Fibroblast of skin of right quadriceps (primary cell): ENCODE results near the gene SMIM45.
A peak's percentile ranks its signal among the peaks of the same experiment; 100 is the strongest.

Experiments
- DNase-seq: peaks from one replicate; pipeline ENCODE4 v3.0.0-alpha.2; 2013

Gene SMIM45

DNA sequence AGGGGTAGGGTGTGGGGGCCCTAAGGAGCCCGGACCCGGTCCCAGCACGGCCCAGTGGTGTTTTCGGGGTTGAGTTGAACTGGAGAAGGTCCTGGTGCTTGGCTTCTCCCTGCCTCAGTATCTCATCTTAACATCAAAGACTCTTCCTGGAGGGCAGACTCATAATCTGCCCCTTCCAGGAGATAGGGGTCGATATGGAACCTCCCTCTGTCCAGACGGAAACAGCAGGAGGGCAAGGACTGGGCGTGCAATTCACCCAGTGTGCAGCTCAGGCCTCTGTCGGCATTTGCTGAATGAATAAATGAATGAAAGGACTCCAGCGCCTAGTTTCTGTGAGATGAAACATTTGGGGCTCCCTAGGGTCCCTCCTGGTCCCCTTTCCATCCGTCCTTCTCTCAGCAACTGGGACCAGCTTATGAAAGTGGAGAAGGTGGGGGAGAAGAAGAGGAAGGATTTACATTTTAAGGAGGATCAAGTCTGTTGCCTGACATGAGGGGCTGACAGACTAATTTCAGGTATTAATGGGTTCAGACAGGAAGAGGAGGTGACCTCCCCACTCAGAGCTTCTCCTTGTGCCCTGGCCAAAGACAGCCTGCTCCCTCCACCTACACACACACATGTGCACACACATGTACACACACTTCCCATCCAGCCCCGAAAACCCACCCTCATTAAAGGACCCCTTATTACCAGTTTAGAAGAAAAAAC lies 36.0 kb upstream of the SMIM45 start:
- no peak for DNase-seq

DNA sequence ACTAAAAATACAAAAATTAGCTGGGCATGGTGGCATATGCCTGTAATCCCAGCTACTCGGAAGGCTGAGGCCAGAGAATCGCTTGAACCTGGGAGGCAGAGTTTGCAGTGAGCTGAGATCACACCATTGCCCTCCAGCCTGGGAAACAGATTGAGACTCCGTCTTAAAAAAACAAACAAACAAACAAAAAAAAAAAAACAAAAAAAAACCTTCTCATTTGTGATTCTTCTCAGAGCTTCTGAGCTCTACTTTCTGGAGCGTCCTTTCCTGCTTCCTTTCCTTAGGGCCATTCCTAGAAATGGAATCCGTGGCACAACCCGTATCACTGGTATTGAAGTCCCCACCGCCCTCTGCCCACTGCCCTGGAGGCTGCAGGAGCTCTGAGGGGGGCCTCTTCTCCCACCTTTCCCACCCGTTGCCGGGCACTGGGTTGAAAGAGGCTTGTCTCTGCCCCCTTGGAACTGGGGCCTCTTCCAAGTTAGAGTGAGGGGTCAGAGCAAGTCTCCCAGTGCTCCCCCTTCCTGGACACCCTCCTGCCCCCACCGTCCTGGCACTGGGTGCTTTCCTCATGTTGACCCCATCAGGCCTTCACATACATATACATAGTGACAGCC lies 35.1 kb upstream of the SMIM45 start:
- DNase-seq, result no peak

DNA sequence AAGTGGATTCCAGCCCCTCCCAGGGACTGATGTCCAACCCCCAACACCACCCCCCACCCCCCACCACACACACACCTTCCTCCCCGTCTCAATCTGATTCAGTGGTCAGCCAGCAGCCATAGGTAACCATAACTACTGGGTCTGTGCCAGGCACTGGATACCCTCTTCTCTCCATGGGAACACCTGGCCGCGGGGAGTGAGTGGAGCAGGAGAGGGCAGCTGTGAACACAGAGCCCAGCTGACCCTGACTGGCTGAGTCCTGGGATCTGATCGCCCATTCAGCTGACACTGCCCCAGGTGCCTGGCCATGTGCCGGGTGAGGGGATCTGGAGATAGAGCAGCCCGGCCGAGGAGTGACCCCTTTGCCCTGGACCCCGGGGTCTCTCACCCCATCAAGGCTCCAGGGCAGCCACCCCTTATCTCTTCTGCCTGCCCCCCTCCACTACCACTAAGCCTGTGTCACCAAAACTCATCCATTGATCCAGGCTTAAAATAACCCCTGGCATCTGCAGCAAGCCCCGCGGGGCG lies 34.5 kb upstream of the SMIM45 start:
- no peak for DNase-seq

DNA sequence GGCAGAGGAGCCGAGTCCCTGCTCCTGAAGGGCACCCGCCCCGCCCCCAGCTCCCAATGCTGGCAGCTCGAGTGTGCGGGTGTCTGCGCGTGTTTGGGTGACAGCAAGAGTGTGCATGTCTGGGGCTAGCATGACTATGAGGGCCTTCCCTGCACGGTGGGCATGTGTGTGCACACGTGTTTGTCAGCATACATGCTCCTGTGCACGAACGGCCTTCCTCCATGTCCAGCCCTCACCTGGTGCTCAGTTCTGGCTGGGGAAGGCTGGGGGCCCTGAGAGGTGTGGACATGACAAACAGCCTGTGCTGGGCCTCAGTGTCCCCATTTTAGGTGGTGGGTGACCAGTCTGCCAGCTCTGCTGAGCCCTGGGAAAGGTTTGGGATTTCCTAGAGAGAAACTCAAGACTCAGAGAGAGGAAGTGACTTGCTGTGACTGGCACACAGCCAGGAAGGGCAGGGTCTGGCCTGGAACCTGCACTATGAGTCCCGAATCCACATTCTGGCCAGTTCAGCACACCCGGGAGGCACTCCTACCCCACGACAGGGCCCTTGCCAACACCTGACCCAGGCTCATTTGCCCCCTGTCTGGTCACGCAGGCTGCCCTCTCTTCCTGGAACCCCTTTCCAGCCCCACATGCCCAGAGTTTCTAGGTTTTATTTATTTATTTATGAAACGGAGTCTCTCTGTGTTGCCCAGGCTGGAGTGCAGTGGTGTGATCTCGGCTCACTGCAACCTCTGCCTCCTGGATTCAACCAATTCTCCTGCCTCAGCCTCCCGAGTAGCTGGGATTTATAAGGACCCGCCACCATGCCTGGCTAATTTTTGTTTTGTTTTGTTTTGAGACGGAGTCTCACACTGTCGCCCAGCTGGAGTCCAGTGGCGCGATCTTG lies 33.8 kb upstream of the SMIM45 start:
- DNase-seq, result peak; percentile 58

DNA sequence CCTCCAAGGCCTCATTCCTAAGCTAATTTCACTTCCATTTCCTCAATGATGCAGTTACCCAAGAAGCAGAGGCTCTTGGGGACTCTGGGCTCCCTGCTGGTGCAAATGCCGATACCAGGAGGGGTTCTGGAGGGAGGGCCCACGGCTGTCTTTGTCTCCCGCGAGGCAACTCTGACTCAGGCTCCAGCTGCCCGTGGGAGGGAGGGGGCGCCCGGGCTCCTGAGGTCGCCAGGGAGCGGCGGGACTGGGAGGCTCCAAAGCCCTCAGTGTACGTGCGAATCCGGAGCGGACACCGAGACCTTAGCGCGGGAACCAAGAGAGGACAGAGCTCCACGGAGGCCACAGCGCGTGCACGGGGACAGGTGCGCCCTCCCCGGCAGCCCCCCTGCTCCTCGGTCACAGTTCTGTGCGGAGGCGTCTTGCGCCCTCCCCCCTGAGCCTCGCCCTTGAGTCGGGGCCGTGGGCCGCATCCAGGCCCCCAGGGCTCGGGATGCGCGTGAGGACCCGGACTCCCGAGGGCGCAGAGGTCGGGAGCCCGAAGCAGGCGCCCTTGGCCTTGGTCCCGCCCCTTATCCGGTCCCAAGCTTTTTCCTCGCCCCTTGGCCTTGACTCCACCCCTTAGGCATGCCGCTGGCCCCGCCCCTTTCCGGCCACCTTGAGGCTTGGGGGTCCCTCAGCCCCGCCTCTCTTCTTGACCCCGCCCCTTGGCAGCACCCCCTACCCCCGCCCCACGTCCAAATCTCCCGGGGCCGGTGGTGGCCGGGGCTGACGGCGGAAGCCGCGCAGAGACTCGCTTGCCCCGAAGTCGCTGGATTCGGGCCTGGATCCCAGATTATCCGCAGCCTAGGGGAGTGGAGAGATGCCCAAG lies 32.4 kb upstream of the SMIM45 start:
- DNase-seq, result peak; percentile 26

DNA sequence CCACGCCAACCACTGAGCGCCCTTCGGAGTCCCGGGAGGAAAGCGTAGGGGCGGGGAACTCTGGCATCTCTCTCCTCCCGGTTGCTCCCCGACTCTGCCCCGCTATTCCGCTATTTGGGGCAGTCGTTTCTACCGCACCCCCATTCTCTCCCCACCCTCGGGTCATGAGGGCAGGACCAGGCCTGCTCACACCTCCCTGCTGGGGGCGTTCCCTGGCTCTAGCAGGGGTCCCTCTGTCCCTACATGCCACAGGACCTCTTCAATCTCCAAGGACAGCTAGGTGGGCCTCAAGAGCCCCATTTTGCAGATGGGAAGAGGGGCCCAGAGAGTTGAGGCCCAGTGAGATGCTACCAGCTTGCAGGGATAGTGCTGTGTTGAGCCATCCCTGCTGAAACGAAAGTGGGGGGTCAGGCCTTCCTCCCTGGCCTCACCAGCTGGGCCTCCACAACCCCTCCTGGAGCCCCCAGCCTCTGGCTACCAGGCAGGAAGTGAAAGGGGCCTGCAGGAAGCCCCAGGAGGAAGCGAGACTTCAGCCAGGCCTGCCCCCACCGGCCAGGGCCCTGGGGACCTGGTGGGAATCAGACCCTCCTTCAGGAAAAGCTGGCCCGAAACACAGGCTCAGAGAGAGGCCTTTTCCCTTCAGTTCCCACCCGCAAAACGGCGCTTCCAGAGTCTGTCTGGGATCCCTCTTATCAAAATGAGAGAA lies 31.5 kb upstream of the SMIM45 start:
- no peak for DNase-seq

DNA sequence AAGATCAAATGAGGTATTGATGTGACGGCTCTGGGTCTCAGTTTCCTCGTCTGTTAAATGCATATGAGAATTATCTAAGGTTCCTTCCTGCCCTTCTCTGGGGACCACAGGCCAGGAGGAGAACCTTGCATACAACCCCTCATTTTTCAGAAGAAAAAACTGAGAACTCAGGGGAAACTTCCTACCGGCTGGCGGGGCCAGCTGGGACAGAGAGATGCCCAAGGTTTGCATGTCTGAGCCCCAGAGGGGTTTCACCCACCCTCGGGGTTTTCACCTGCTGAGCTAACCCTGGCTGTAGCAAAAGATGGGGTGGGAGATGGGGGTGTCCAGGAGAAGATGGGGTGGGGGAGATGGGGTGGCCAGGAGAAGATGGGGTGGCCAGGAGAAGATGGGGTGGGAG lies 29.6 kb upstream of the SMIM45 start:
- DNase-seq, result no peak

DNA sequence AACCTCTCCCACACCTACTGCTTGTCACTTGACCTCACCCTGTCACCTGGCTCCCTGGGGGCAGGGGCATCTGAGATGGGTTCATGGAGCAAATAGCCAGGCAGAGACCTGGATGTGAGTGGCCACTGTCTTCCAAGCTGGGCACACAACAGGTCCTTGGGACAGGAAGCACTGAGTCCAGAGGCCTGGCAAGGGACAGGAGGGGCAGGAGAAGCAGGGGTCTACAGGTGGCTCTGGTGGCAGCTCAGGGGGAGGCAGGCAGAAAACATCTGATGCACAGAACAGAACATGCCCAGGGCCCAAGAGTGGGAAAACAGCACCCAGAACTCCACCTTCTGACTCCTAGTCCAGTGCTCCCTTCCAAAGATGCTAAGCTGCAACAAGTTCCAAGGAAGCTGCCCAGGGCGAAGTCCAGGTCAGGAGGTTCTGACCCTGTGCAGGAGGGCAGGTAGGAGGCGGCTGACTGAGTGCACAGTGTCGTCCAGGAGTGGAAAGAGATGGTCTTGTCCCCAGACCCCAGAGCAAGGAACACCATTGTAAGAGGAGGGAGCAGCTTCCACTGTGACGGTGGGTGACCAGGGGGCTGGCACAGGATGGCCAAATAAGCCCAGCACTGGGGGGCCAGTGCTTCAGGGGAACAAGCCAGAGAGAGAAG lies 28.9 kb upstream of the SMIM45 start:
- no peak for DNase-seq

DNA sequence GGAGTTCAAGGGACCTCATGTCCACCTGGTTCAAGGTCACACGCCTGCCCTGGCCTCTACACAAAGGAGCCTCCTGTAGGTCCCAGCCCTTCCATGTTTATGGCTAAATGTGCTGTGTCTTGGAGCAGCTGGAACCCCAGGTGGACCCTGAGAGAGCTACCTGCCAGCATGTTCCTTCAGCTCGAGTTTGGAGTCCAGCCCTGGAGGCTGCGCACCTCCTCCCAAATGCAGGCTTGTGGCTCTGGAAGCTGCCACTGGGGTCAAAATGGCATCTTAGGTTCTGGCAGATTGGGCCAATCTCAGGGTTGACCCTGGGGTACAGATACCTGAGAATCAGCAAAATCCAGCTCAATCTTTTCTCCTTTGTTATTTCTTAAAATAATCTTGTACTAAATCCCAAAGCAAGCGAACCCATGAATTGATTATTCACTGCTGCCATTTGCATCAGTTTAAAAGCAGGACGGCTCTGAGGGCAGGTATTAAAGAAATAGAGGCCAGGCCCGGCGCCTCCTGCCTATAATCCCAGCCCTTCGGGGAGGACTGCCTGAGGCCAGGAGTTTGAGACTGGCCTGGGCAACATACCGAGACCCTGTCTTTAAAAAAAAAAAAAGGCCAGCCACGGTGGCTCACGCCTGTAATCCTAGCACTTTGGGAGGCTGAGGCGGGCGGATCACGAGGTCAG lies 28.2 kb upstream of the SMIM45 start:
- DNase-seq, result no peak

DNA sequence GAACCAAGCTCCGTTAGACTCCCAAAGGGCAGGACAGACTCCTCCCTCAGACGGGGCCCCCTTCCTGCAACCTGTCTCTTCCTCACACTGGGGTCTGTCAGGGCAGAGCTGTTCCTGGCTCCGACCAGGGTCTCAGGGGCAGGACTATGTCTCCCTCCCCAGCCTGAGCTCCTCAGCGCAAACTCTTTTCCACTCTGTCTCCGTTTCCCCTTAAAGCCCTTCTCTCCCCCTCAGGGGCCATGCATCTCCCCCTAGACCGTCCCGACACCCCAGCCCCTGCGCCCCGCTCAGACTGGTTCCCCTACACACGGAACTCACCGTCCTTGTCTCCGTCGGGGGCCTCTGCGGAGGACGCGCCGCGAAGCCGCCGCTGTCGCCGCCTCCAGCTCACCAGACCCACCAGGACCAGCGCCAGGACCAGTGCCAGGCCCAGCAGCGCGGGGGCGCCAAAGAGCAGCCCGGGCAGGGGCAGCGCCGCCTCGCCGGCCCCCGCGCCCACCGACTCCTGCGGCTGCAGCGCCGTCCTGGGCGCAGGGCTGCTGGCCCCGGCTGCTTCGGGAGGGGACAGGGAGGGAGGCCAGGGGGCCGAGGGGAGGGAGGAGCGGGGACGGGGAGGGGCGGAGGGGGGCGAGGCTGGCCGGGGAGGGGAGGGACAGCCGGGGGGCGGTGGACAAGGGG lies 26.0 kb upstream of the SMIM45 start:
- DNase-seq, result peak; percentile 36

DNA sequence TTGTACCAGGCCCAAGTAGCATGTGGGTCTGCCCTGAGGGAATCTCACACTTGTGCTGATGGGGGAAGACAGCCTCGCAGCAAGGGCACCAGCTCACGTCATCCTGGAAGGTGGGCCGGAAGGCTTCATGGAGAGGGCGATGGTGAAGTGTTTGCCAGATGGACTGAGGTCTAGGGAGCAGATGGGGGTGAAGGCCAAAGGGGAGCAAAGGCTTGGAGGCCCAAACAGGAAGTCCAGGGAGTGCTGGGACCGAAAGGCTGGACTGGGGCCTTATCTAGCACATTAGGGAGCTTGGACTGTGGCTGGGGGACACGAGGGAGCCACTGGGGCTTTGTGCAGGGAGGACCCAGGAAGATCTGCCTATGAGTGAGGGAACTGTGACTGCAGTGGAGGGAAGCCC lies 24.1 kb upstream of the SMIM45 start:
- DNase-seq, result no peak

DNA sequence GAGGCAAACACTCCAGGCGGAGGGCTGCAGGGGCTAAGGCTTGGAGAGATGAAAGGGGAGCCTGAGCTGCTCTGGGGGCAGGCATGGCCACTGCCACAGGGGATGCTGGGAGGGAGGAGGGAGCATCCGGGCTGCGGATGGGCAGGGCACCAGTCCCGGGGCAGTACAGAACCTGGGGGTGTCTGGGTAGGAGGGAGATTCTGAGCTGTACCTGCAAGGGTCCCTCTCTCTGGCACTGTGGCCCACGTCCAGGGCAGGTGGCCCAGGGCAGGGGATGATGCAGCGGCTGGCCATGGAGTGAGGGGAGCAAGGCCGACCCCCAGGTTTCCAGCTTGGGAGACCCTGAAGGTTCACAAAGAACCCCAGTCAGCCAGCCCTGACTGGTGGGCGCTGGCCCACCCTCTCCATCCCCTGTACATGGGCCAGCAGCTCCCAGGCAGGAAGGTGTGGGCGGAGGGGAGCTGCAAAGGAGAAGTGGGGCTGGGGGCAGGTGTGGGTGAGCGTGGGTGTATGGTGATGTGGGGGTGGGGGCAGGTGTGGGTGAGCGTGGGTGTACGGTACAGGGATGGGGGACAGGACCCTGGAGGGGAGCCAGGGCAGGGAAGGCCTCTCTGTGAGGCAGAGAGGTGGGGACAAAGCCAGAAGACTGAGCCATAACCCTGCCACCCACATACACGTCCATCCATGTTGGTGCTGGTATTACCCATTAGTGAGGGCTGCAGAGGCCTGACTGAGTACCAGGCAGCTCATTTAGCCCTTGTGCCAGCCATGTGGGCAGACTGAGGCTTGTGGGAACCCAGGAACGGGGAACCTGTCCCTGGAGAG lies 23.1 kb upstream of the SMIM45 start:
- DNase-seq, result no peak

DNA sequence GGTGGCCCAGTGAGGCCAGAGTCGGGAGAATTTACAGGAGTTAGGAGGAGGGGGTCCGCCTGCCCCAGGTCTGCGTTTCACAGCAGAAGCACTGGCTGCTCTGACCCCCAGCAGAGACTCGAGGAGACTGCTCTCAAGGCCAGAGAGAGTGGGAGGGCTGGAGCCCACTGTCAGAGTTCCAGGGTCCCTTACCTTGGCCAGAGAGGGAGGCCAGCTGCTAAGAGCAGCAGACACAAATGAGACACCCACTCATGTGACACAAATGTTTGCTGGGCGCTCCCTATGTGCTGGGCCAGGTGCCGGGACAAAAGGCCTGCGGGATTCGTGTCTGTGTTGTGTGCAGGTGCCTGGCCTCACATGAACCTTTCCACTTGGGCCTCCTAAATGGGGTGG lies 22.5 kb upstream of the SMIM45 start:
- DNase-seq, result no peak

DNA sequence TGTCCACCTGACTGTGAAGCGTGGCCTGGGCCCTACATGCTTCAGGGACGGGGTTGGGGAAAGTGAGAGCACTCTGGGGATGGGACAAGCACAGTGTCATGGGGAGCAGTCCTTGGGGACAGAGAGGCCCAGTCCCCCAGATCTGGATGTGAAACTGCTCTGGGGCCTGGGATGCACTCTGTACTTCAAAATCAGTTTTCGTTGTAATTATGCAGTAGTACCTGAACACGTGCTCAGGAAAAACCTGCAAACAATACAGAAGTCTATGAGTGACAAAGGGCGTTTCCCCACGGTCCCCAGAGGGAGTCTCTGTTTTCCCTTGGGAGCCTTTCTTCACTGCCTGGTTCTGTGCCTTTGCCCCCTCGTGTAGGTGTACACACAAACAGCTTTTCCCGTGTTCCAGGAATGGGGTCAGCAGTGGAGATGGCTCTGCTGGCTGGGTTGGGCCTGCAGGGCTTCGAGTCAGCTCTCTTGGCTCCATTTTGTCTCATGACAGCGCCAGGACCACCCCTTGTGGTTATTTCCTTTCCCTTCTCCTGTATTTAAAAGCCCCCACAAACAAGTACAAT lies 20.2 kb upstream of the SMIM45 start:
- no peak for DNase-seq

DNA sequence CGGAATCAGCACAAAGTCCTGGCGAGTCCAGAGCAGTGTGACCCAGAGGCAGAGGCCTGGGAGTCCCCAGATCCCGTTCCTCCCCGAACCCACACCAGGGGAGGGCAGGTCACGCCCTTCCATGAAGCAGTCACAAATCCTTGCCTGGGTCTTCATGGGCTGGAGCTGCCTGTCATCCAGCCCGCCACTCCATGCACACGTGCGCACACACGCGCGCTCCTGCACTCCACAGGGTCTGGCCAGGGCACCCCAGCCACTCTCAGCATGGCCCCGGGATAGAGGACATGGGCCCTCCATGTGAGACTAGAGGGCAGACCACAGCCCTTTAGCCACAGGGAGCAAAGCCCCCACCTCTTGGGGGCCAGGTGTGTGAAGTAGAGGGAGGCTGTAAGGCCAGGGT lies 19.6 kb upstream of the SMIM45 start:
- no peak for DNase-seq

DNA sequence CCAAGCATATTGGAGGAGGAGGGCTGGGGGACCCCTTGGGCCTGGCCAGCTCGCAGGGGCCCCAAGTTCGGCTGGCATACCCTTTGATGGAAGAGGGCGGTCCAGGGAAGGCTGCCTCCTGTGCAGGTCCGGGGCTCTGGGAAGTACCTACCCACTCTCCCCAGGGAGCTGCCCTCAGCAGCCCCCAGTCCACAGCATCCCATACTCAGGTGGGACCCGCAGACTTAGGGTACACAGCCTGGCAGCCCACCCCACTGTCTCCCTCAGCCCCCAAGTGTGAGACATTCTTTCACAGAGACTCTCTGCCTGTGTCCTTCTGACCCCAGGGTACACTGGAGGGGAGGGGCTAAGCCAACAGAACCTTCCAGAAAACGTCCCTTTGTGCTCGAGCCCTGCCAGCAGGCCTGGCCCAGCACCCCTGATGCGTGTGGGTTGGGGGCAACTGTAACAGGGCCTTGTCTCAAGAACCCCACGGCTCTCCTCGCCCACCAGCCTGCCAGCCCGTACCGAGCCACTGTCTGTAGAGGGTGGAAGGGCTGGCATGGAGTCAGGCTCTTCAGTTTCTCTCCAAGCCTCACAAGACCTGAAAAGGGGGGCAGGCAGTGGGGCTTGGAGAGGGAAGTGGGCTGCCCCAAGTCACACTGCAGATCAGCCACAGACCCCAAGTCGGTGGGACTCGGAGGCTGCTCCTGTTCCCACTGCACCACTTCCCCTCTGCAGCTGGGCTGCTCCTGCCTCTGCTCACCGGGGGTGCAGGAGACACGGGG lies 18.4 kb upstream of the SMIM45 start:
- no peak for DNase-seq

DNA sequence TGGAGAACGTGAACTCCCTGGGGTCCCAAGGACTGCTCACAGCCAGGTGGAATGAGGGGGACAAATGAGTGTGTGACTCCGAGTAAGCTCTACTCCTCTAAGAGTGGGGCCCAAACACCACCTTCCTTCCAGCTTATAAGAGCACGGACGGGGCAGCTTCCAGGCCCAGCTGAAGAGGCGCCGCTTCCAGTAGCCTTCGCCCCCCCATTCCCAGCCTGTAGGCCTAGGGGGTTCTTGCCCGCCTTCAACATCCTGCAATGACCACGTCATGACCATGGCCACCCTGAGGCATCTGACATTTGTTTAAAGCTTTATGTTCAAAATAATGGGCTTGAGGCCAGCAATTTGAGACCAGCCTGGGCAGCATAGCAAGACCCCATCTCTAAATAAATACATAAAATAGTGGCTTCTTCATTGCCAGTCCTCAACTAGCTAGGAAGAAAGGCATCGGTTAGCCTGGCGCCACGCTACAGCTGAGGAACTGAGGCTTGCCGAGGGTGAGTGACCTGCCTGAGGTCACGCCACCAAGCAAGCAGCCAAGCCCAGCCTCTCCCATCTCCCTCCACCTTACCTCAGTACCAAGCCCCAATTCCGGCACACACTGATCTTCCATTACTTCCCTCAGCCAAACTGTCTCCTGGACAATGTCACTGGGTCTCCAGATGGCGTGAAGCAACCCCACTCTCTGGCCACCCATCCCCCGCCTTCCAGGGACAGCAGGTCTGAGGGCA lies 17.5 kb upstream of the SMIM45 start:
- DNase-seq, result no peak

DNA sequence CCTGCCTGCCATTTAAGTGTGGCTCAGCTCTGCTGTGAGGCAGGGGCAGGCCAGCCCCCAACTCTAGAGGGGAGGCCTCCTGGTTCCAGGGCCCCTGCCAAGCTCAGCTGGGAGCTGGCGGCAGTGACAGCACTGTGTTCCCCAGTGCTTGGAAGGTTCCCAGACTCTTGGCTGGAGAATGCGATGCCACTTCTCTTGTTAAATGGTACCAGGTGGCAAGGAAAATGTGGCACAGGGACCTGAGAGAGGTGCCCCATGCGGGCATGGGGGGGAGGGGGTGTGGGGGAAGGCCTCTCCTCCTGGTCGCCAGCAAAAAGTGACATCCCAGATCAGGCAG lies 17.0 kb upstream of the SMIM45 start:
- no peak for DNase-seq
